ENCODE measurements around the gene TSPEAR. TPM values are rescaled to one million over a fixed set of nuclear protein-coding genes. Genes with fewer than 3 reads are reported as not detected.

TSPEAR gene
- total RNA-seq, 2 experiments from 2014 or later: not detected

- DNase-seq (no peak), ATAC-seq (ENCODE audit: poor library complexity) (no peak)
- POLR2A ChIA-PET: no interaction called here
- no peak overlapping the region for H3K27ac Mint-ChIP-seq
- Histone ChIP-seq H3K9me3 (ENCODE audit: control insufficient read depth in 1 of 2, insufficient read depth in 1 of 2, low read length in 2 of 2) (peaks cover 0 to 8% of the 10 kb centered on the region in 2 experiments), H3K27ac (ENCODE audit: low read depth in 1 of 2, low read length in 2 of 2) (no peak overlapping the region), H3K27me3 (ENCODE audit: control insufficient read depth in 1 of 2, insufficient read depth in 2 of 2, low read length in 2 of 2) (peaks cover 0 to 8% of the 10 kb centered on the region in 2 experiments), H3K36me3 (ENCODE audit: insufficient read depth, low read length) (no peaks in the 10 kb centered on the region), H3K4me1 (ENCODE audit: insufficient read depth, low read length) (no peaks in the 10 kb centered on the region), H3K4me3 (ENCODE audit: low read length) (no peak overlapping the region)
- no peak overlapping the region for H3K4me3 Mint-ChIP-seq
- no peak for TF ChIP-seq CTCF (IDR thresholded peaks at IDR 0.05)
- H3K9me3 Mint-ChIP-seq: no peaks in the 10 kb centered on the region
- H3K27me3 Mint-ChIP-seq: peaks cover 25% of the 10 kb centered on the region
- H3K4me1 Mint-ChIP-seq (ENCODE audit: low read depth): no peaks in the 10 kb centered on the region
- intact Hi-C loops (cut with DNase I, micrococcal nuclease): no loop called here
- CTCF ChIA-PET: interaction anchor here (1.5 kb wide), 1 partner anchor 11 kb away, joined by 3 read pairs; no protein-coding TSS in a partner anchor
- H3K36me3 Mint-ChIP-seq (ENCODE audit: low read depth): no peaks in the 10 kb centered on the region
Observed at GRCh38 chr21:44732263-44732662, 20.9 kb upstream of the TSPEAR start.

- no peaks in the 10 kb centered on the region for H3K4me1 ChIP-seq (ENCODE audit: insufficient read depth, low read length)
Observed at GRCh38 chr21:44730951-44731579, 19.7 kb upstream of the TSPEAR start.

GRCh38 chr21:44730028-44730395 lies 18.6 kb upstream of the TSPEAR start:
- H3K9me3 Mint-ChIP-seq: no peaks in the 10 kb centered on the region

More at GRCh38 chr21:44730951-44731579, 19.7 kb upstream of the TSPEAR start:
- peaks cover 0 to 4% of the 10 kb centered on the region in 2 experiments for H3K9me3 ChIP-seq (ENCODE audit: control insufficient read depth in 1 of 2, insufficient read depth in 1 of 2, low read length in 2 of 2)
- no peaks in the 10 kb centered on the region for H3K36me3 ChIP-seq (ENCODE audit: insufficient read depth, low read length)
- Mint-ChIP-seq H3K4me3 (no peak overlapping the region), H3K4me1 (ENCODE audit: low read depth) (no peaks in the 10 kb centered on the region), H3K27me3 (peaks cover 33% of the 10 kb centered on the region), H3K9me3 (no peaks in the 10 kb centered on the region), H3K27ac (no peak overlapping the region), H3K36me3 (ENCODE audit: low read depth) (no peaks in the 10 kb centered on the region)
- ATAC-seq (ENCODE audit: poor library complexity): no peak
- CTCF ChIA-PET: interaction anchor here (1.4 kb wide), 1 partner anchor 221 kb away, joined by 4 read pairs; no protein-coding TSS in a partner anchor
- TF ChIP-seq CTCF (IDR thresholded peaks at IDR 0.05): no peak
- intact Hi-C loops (cut with DNase I, micrococcal nuclease): no loop called here
- peaks cover 0 to 11% of the 10 kb centered on the region in 2 experiments for H3K27me3 ChIP-seq (ENCODE audit: control insufficient read depth in 1 of 2, insufficient read depth in 2 of 2, low read length in 2 of 2)
- no peak for DNase-seq
- H3K4me3 ChIP-seq (ENCODE audit: low read length): no peak overlapping the region
- no peak overlapping the region for H3K27ac ChIP-seq (ENCODE audit: low read depth in 1 of 2, low read length in 2 of 2)
- POLR2A ChIA-PET: no interaction called here

More at GRCh38 chr21:44730028-44730395, 18.6 kb upstream of the TSPEAR start:
- Mint-ChIP-seq H3K4me3 (no peak overlapping the region), H3K4me1 (ENCODE audit: low read depth) (no peaks in the 10 kb centered on the region), H3K27ac (no peak overlapping the region), H3K27me3 (peaks cover 40% of the 10 kb centered on the region), H3K36me3 (ENCODE audit: low read depth) (no peaks in the 10 kb centered on the region)
- H3K4me1 ChIP-seq (ENCODE audit: insufficient read depth, low read length): no peaks in the 10 kb centered on the region
- no peak overlapping the region for H3K4me3 ChIP-seq (ENCODE audit: low read length)
- no peak for DNase-seq
- no peaks in the 10 kb centered on the region for H3K36me3 ChIP-seq (ENCODE audit: insufficient read depth, low read length)
- POLR2A ChIA-PET: no interaction called here
- peaks cover under 1 to 13% of the 10 kb centered on the region in 2 experiments for H3K27me3 ChIP-seq (ENCODE audit: control insufficient read depth in 1 of 2, insufficient read depth in 2 of 2, low read length in 2 of 2)
- no peak overlapping the region for H3K27ac ChIP-seq (ENCODE audit: low read depth in 1 of 2, low read length in 2 of 2)
- TF ChIP-seq CTCF (IDR thresholded peaks at IDR 0.05): no peak
- intact Hi-C loops (cut with DNase I, micrococcal nuclease): no loop called here
- peaks cover 0 to 5% of the 10 kb centered on the region in 2 experiments for H3K9me3 ChIP-seq (ENCODE audit: control insufficient read depth in 1 of 2, insufficient read depth in 1 of 2, low read length in 2 of 2)
- ATAC-seq (ENCODE audit: poor library complexity): no peak
- CTCF ChIA-PET: interaction anchor here (1.4 kb wide), 1 partner anchor 220 kb away, joined by 4 read pairs; no protein-coding TSS in a partner anchor
